ENCODE data around the gene CLASP1. TPM values are rescaled to one million over a fixed set of nuclear protein-coding genes. Genes with fewer than 3 reads are reported as not detected.
A peak's percentile ranks its signal among the peaks of the same experiment; 100 is the strongest.
"Not testable (repeated sequence)": the region's sequence is repeated elsewhere in the genome, so short reads cannot be mapped to it uniquely, and the experiment has no call there.

The CLASP1 gene
- total RNA-seq, 2 experiments from 2014 or later = 60.3 to 61.4 TPM

DNA sequence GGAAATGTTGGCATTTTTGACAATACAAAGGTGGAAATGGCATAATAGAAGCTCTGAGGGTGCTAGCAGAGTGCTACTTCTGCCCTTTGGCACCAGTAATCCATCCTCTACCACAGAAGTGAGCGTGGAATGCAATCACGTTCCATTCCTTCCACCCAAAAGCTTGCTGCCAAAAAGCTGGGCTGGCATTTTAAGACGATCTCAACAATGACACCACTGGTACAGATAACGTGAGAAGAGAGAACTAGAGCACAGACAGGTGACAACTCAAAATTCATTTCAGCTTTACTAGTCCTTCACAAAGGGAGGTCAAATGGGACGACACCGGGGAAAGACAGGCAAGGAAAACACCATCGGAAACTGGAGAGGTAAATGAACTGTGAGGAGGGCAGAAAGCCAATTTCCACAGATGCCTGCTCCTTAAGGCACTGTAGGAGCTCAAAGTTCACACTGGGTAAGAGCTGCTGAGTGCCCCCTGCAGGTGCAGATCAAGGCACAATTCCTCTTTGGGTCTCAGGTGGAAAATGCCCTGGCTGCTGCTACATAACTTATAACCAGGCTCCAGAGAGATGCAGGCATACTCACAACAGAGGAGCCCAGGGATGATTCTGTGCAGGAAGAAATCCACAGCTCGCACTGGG is 169.3 kb downstream of the CLASP1 start:
- ChIA-PET POLR2A (no interaction called here), CTCF (interaction anchor here (0.8 to 1.1 kb wide), 2 partner anchors 53 to 78 kb away, joined by 3 read pairs; no protein-coding TSS in a partner anchor)

DNA sequence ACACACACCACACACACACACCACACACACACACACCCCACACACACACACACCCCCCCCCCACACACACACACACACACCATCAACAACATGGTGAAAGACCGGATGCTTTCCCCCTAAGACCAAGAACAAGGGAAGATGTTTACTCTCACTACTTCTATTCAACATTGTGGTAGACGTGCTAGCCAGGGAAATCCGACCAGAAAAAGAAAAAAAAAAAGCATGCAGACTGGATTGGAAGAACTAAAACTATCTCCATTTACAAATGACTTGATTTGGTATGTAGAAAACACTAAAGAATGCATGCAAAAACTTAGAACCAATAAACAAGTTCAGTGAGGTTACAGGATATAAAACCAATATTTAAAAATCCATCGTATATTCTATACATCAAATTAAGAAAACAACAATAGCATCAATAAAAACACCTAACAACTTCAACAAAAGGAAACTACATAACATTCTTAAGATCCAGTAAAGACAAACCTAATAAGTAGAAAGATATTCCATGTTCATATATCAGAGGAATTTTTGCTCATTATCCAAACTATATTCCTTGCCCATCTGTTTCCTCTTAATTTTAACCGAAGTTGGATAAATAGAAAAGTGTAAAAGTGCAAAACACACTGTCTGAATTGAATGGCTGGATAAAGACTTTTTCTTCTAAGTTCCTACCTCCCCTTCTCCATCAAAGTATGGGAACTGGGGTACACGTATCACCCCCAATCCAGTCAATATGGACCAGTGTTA is 170.1 kb downstream of the CLASP1 start:
- no peak overlapping the region for H3K4me3 Mint-ChIP-seq
- H3K27ac Mint-ChIP-seq = no peak overlapping the region
- intact Hi-C loops (cut with micrococcal nuclease) = no loop called here

More for the DNA sequence above, 169.3 kb downstream of the CLASP1 start:
- ATAC-seq (peak; percentile 24), DNase-seq (no peak)
- Mint-ChIP-seq H3K9me3 (no peaks in the 10 kb centered on the region), H3K36me3 (ENCODE audit: low read depth) (no peaks in the 10 kb centered on the region), H3K27ac (no peak overlapping the region), H3K4me3 (no peak overlapping the region), H3K27me3 (no peaks in the 10 kb centered on the region), H3K4me1 (ENCODE audit: low read depth) (peaks cover 22% of the 10 kb centered on the region)
- TF ChIP-seq, protein P1, sequence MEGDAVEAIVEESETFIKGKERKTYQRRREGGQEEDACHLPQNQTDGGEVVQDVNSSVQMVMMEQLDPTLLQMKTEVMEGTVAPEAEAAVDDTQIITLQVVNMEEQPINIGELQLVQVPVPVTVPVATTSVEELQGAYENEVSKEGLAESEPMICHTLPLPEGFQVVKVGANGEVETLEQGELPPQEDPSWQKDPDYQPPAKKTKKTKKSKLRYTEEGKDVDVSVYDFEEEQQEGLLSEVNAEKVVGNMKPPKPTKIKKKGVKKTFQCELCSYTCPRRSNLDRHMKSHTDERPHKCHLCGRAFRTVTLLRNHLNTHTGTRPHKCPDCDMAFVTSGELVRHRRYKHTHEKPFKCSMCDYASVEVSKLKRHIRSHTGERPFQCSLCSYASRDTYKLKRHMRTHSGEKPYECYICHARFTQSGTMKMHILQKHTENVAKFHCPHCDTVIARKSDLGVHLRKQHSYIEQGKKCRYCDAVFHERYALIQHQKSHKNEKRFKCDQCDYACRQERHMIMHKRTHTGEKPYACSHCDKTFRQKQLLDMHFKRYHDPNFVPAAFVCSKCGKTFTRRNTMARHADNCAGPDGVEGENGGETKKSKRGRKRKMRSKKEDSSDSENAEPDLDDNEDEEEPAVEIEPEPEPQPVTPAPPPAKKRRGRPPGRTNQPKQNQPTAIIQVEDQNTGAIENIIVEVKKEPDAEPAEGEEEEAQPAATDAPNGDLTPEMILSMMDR (IDR thresholded peaks at IDR 0.05) = no peak
- intact Hi-C loops (cut with micrococcal nuclease) = no loop called here

DNA sequence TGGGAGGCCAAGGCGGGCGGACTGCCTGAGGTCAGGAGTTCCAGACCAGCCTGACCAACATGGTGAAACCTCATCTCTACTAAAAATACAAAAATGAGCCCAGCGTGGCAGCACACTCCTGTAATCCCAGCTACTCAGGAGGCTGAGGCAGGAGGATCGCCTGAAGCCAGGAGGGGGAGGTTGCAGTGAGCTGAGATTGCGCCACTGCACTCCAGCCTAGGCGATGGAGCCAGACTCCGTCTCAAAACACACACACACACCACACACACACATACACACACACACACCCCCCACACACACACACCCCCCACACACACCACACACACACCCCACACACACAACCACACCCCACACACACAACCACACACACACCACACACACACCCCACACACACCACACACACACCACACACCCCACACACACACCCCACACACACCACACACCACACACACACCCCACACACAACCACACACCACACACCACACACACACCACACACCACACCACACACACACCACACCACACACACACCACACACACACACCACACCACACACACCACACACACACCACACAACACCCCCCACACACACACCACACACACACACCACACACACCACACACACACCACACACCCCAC is 170.8 kb downstream of the CLASP1 start:
- H3K9me3 Mint-ChIP-seq; H3K27me3 Mint-ChIP-seq; intact Hi-C loops (cut with micrococcal nuclease); H3K27ac Mint-ChIP-seq; ATAC-seq; CTCF ChIA-PET; H3K36me3 Mint-ChIP-seq (ENCODE audit: low read depth); H3K4me3 Mint-ChIP-seq; DNase-seq: not testable (repeated sequence)
- POLR2A ChIA-PET = interaction anchor here (0.8 kb wide), 1 partner anchor 12 kb away, joined by 3 read pairs; no protein-coding TSS in a partner anchor
- H3K4me1 Mint-ChIP-seq (ENCODE audit: low read depth) = peaks cover 26% of the 10 kb centered on the region

More for the DNA sequence above, 170.1 kb downstream of the CLASP1 start:
- ATAC-seq = no peak
- Mint-ChIP-seq H3K9me3 (no peaks in the 10 kb centered on the region), H3K36me3 (ENCODE audit: low read depth) (no peaks in the 10 kb centered on the region), H3K4me1 (ENCODE audit: low read depth) (peaks cover 22% of the 10 kb centered on the region), H3K27me3 (no peaks in the 10 kb centered on the region)
- CTCF ChIA-PET = no interaction called here
- POLR2A ChIA-PET = no interaction called here
- TF ChIP-seq, protein P1 (IDR thresholded peaks at IDR 0.05) = no peak
- DNase-seq = no peak

DNA sequence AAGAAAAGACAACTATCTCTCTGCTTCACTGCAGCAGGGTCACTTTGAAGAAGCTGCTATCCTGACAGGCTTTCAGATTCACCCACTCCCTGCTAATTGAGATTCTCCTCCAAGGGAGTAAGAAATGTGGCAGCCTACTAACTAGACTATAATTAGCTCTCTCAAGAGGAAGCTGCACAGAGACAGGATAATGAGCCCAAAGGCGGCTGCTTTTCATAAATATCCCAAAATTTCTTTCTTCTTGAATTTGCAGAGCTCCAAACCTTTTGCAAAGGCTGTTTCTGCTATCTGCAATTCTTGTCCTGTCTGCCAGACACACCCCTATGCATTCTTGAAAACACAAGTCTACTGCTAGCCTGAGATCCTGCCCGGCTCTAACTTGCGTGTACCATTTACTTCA is 172.6 kb downstream of the CLASP1 start:
- intact Hi-C loops (cut with micrococcal nuclease) = no loop called here
- Mint-ChIP-seq H3K27ac (peak overlapping the region; percentile 2), H3K27me3 (no peaks in the 10 kb centered on the region), H3K4me1 (ENCODE audit: low read depth) (peaks cover 42% of the 10 kb centered on the region), H3K36me3 (ENCODE audit: low read depth) (peaks cover 4% of the 10 kb centered on the region), H3K4me3 (no peak overlapping the region), H3K9me3 (no peaks in the 10 kb centered on the region)
- POLR2A ChIA-PET = interaction anchor here (0.6 kb wide), 1 partner anchor 241 kb away, joined by 4 read pairs; no protein-coding TSS in a partner anchor
- CTCF ChIA-PET = interaction anchor here (1.2 to 2.6 kb wide), 2 partner anchors 13 to 75 kb away, joined by 3 to 7 read pairs; no protein-coding TSS in a partner anchor
- ATAC-seq = no peak
- TF ChIP-seq, protein P1 (IDR thresholded peaks at IDR 0.05) = no peak
- DNase-seq = no peak

DNA sequence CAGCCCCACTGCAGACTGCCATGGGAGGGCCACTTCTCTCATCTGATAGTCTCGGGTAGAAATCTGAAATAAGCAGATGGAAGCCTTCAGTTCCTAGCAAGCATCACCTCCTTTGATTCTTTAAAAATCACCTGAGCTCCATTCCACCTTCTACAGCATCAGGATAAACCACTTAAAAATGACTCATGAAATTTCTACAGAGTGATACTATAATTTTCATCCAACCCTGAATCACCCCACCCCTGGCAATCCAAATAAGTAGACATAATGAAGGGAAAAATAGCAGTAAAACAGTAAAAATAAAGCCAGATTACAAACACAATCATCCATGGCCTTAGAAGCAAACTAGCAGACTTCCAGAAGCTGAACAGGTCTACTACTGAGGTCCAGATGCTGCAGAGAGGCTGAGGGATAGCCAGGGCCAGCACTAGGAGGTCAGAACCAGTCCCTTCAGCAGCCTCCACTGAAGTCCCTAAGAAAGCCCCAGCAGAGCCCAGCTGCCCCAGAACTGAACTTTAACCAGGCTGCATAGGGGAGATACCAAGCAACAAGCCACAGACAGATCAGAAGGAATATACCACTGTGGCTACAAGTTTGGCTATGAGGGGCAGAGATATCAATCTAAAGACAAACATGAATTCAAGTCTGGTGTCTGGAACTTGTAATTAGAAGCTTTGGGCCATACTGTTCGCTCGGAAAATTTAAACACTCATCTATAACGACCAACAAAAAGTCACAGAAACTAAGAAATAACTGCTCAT is 173.3 kb downstream of the CLASP1 start:
- no peak for ATAC-seq
- DNase-seq = no peak
- no peak overlapping the region for H3K27ac Mint-ChIP-seq
- H3K9me3 Mint-ChIP-seq = no peaks in the 10 kb centered on the region
- ChIA-PET POLR2A (interaction anchor here (2.0 kb wide), 1 partner anchor 54 kb away, joined by 6 read pairs; the partner anchor contains the start of gene RNU4ATAC), CTCF (interaction anchor here (2.6 kb wide), 1 partner anchor 13 kb away, joined by 7 read pairs; no protein-coding TSS in a partner anchor)
- intact Hi-C loops (cut with micrococcal nuclease) = no loop called here
- H3K4me1 Mint-ChIP-seq (ENCODE audit: low read depth) = peaks cover 45% of the 10 kb centered on the region
- TF ChIP-seq, protein P1 (IDR thresholded peaks at IDR 0.05) = no peak
- H3K4me3 Mint-ChIP-seq = no peak overlapping the region
- peaks cover 9% of the 10 kb centered on the region for H3K36me3 Mint-ChIP-seq (ENCODE audit: low read depth)
- H3K27me3 Mint-ChIP-seq = no peaks in the 10 kb centered on the region
